Tibial artery (tissue), 4 donors: ENCODE measurements around the gene OR4A15.

Source experiments
- DNase-seq, 2 donors: peaks; one replicate each; pipeline ENCODE4 v3.0.0-alpha.2; 2019
- H3K27ac ChIP-seq, 2 donors: fragments of 200-600 bp; sonication (generic) in 1 of 2; 1 replicate in 1 of 2; 2 replicates in 1 of 2; pipeline ENCODE4 v1.5.1; 2018 to 2019; ENCODE audit warnings: mild to moderate bottlenecking in 1 of 2
- H3K27me3 ChIP-seq, 2 donors: fragments of 200-600 bp; sonication (generic) in 1 of 2; one replicate each; pipeline versions ENCODE4 v1.5.1 to v1.6.0; 2016 to 2019
- H3K36me3 ChIP-seq, 3 donors: fragments of 200-600 bp; sonication (generic) in 2 of 3; one replicate each; pipeline ENCODE4 v1.5.1; 2016 to 2019; ENCODE audit warnings: mild to moderate bottlenecking in 2 of 3
- H3K4me1 ChIP-seq, 4 donors: fragments of 200-600 bp; sonication (generic) in 2 of 4; 1 replicate in 3 of 4; 2 replicates in 1 of 4; pipeline ENCODE4 v1.5.1; 2016 to 2019
- H3K4me3 ChIP-seq, 2 donors: fragments of 200-600 bp; sonication (generic) in 1 of 2; 1 replicate in 1 of 2; 2 replicates in 1 of 2; pipeline ENCODE4 v1.5.1; 2018 to 2019; ENCODE audit warnings: mild to moderate bottlenecking in 2 of 2
- H3K9me3 ChIP-seq, 3 donors: fragments of 200-600 bp; sonication (generic) in 1 of 3; one replicate each; pipeline ENCODE4 v1.5.1; 2016 to 2019
- intact Hi-C: fragments of 100-400 bp; cut with DNase I; formaldehyde crosslinking; loops from one replicate; pipeline ENCODE4 v1.15.0; 2023; ENCODE audit warnings: low total_unique reads
- TF ChIP-seq, protein P1 (sequence below), 2 experiments: fragments of 200-600 bp in 1 of 2; fragments of 450-650 bp in 1 of 2; IDR thresholded peaks; one replicate each; pipeline ENCODE4 v1.5.1; 2017 to 2019; ENCODE audit warnings: antibody characterized with exemption in 2 of 2, mild to moderate bottlenecking in 1 of 2, moderate library complexity in 1 of 2

The OR4A15 gene

GRCh38 chr11:55367674-55368073 is at the start of gene OR4A15:
Gene OR4A15 (plus strand): TSS chr11:55367974. CDS start chr11:55367974, 0 bp downstream.
- no peaks in the 10 kb centered on the region for H3K27me3 ChIP-seq
- no peaks in the 10 kb centered on the region for H3K9me3 ChIP-seq
- no peaks in the 10 kb centered on the region for H3K4me1 ChIP-seq
- no peaks in the 10 kb centered on the region for H3K36me3 ChIP-seq
- DNase-seq = no peak
- no peak within 1 kb of the TSS for H3K4me3 ChIP-seq
- H3K27ac ChIP-seq = no peak within 1 kb of the TSS
- TF ChIP-seq, protein P1, sequence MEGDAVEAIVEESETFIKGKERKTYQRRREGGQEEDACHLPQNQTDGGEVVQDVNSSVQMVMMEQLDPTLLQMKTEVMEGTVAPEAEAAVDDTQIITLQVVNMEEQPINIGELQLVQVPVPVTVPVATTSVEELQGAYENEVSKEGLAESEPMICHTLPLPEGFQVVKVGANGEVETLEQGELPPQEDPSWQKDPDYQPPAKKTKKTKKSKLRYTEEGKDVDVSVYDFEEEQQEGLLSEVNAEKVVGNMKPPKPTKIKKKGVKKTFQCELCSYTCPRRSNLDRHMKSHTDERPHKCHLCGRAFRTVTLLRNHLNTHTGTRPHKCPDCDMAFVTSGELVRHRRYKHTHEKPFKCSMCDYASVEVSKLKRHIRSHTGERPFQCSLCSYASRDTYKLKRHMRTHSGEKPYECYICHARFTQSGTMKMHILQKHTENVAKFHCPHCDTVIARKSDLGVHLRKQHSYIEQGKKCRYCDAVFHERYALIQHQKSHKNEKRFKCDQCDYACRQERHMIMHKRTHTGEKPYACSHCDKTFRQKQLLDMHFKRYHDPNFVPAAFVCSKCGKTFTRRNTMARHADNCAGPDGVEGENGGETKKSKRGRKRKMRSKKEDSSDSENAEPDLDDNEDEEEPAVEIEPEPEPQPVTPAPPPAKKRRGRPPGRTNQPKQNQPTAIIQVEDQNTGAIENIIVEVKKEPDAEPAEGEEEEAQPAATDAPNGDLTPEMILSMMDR (IDR thresholded peaks at IDR 0.05) = no peak
- intact Hi-C loops = no loop called here

DNA sequence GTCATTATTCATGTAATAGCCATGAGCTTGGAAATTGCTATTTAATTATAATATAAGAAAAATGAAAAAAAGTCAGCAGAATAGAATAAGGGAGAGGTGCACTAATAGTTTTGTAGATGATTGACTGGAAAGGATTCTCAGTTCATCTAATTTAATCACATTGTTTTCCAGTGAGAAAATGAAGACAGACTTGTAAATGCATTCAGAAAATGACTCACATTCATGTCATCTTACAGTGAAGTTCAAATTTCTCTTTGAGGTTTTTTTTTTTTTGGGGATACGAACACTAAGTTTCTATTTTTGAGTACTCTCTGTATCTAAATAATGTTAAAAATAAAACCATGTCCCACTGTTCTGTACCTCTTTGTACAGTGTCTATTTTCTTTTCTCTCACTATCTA is 43.3 kb upstream of the OR4A15 start:
- no peaks in the 10 kb centered on the region for H3K27me3 ChIP-seq
- no peaks in the 10 kb centered on the region for H3K4me1 ChIP-seq
- H3K36me3 ChIP-seq = no peaks in the 10 kb centered on the region
- intact Hi-C loops = no loop called here
- no peak for DNase-seq
- H3K27ac ChIP-seq = no peak overlapping the region
- no peak overlapping the region for H3K4me3 ChIP-seq
- H3K9me3 ChIP-seq = no peaks in the 10 kb centered on the region
- TF ChIP-seq, protein P1 (IDR thresholded peaks at IDR 0.05) = no peak

DNA sequence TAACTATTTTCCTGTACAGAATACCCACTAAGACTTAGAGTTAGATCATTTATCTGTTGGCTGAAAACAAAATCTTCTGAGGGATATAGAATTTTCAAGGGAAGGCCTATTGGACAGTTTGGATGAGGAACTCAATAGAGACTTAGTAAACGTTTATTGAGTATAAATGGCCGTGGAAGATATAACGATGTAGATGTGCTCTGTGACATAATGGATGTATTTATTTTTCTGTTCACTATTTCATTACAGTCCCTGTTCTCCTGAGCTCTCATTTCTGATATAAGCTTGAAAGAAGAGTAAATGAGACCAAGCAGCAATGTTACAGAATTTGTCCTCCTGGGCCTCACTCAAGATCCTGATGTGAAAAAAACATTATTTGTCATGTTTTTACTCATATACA is 24.9 kb upstream of the OR4A15 start, which contains the start of gene OR4A16:
OR4A16 (plus strand) TSS at position 301 of the 400 bp plus-strand sequence; CDS start at position 301, 0 bp downstream.
- Histone ChIP-seq H3K4me1 (no peaks in the 10 kb centered on the region), H3K36me3 (no peaks in the 10 kb centered on the region), H3K27me3 (no peaks in the 10 kb centered on the region), H3K9me3 (no peaks in the 10 kb centered on the region), H3K4me3 (no peak within 1 kb of the TSS), H3K27ac (no peak within 1 kb of the TSS)
- intact Hi-C loops = no loop called here
- TF ChIP-seq, protein P1 (IDR thresholded peaks at IDR 0.05) = no peak
- DNase-seq = no peak

DNA sequence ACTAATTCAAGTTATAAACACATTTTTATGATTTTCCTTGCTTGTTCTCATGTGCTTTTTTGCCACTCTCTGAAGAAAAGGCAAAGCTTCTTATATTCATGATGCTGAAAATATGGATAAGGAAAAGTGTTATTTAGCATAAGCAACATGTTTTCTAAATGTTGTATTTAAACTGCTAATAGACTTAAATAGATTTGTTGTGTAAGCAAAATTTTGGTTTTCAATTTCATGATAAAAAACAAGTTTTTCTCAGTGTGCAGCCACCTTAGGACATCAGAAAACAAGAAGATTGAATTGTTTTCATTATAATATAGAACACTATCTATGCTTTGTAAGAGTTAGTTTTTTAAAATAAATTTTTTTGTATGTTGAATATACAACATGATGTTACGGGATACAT is 22.5 kb upstream of the OR4A15 start:
- no peaks in the 10 kb centered on the region for H3K9me3 ChIP-seq

GRCh38 chr11:55349032-55349431 is 18.7 kb upstream of the OR4A15 start:
- no peak overlapping the region for H3K4me3 ChIP-seq
- no peak overlapping the region for H3K27ac ChIP-seq
- no peaks in the 10 kb centered on the region for H3K9me3 ChIP-seq
- TF ChIP-seq, protein P1 (IDR thresholded peaks at IDR 0.05) = no peak
- no peaks in the 10 kb centered on the region for H3K27me3 ChIP-seq
- no peaks in the 10 kb centered on the region for H3K36me3 ChIP-seq
- H3K4me1 ChIP-seq = no peaks in the 10 kb centered on the region
- intact Hi-C loops = no loop called here
- no peak for DNase-seq

More for the DNA sequence above, 22.5 kb upstream of the OR4A15 start:
- no peaks in the 10 kb centered on the region for H3K27me3 ChIP-seq
- TF ChIP-seq, protein P1 (IDR thresholded peaks at IDR 0.05) = no peak
- intact Hi-C loops = no loop called here
- no peak for DNase-seq
- no peak overlapping the region for H3K27ac ChIP-seq
- H3K4me1 ChIP-seq = no peaks in the 10 kb centered on the region
- no peak overlapping the region for H3K4me3 ChIP-seq
- H3K36me3 ChIP-seq = no peaks in the 10 kb centered on the region
